Gastroesophageal sphincter (tissue), 4 donors: ENCODE measurements around the gene COL6A1. TPM values are rescaled to one million over a fixed set of nuclear protein-coding genes. Genes with fewer than 3 reads are reported as not detected.

Experiments
- ATAC-seq: fragments of 150-250 bp; one replicate; pipeline ENCODE4 v1.9.1; 2016; ENCODE audit warnings: mild to moderate bottlenecking, moderate library complexity
- H3K27ac ChIP-seq, 4 donors: fragments of 200-600 bp; sonication (generic) in 3 of 4; 1 replicate in 3 of 4; 2 replicates in 1 of 4; pipeline ENCODE4 v1.5.1; 2016 to 2019
- H3K27me3 ChIP-seq: fragments of 200-600 bp; sonication (generic); one replicate; pipeline ENCODE4 v1.5.1; 2019
- H3K36me3 ChIP-seq, 2 donors: fragments of 200-600 bp; sonication (generic); one replicate each; pipeline ENCODE4 v1.5.1; 2019; ENCODE audit warnings: control low read depth in 1 of 2
- H3K4me1 ChIP-seq, 3 donors: fragments of 200-600 bp; sonication (generic); 1 replicate in 2 of 3; 2 replicates in 1 of 3; pipeline ENCODE4 v1.5.1; 2016 to 2019; ENCODE audit warnings: control low read depth in 2 of 3
- H3K4me3 ChIP-seq, 2 donors: fragments of 200-600 bp; sonication (generic); one replicate each; pipeline ENCODE4 v1.5.1; 2019; ENCODE audit warnings: mild to moderate bottlenecking in 1 of 2, moderate library complexity in 1 of 2
- H3K9me3 ChIP-seq, 3 donors: fragments of 200-600 bp; sonication (generic); one replicate each; pipeline ENCODE4 v1.5.1; 2017 to 2019; ENCODE audit warnings: control low read depth in 2 of 3
- CTCF ChIP-seq, 4 experiments: fragments of 200-600 bp in 2 of 4; fragments of 450-650 bp in 2 of 4; sonication (generic) in 1 of 4; IDR thresholded peaks; one replicate each; pipeline ENCODE4 v1.5.1; 2017 to 2019; ENCODE audit warnings: antibody characterized with exemption in 4 of 4, mild to moderate bottlenecking in 2 of 4, moderate library complexity in 2 of 4
- EP300 ChIP-seq: sonication (generic); formaldehyde crosslinking; IDR thresholded peaks from one replicate; pipeline ENCODE4 v1.6.1; 2017; ENCODE audit warnings: antibody characterized with exemption, mild to moderate bottlenecking
- POLR2A ChIP-seq, 2 donors: fragments of 450-650 bp; IDR thresholded peaks; one replicate each; pipeline ENCODE4 v1.6.1; 2017; ENCODE audit warnings: antibody characterized with exemption in 2 of 2, mild to moderate bottlenecking in 2 of 2, moderate library complexity in 1 of 2
- POLR2AphosphoS5 ChIP-seq: sonication (generic); formaldehyde crosslinking; IDR thresholded peaks from one replicate; pipeline ENCODE4 v1.6.1; 2017; ENCODE audit warnings: antibody characterized with exemption
- WGBS, 2 donors: methylation state at CpG; one replicate each; pipeline ENCODE4 v1.1.5; 2018; ENCODE audit warnings: low coverage in 1 of 2; 5-methylcytosine and 5-hydroxymethylcytosine counted together
- total RNA-seq, 4 donors: library from RNA; depleted of rRNA; stranded (reverse); fragments of >200 nt; gene quantifications; one replicate each; pipeline ENCODE4 v1.1.0, GENCODE V29; 2016

The COL6A1 gene
- total RNA-seq, 4 donors from 2014 or later = 477 to 1,231 (median 878) TPM

GRCh38 chr21:45954261-45954660 is 27.3 kb upstream of the COL6A1 start:
- no peaks in the 10 kb centered on the region for H3K27me3 ChIP-seq
- no peaks in the 10 kb centered on the region for H3K36me3 ChIP-seq
- H3K27ac ChIP-seq = peak overlapping the region; percentile 66 to 86 (median 84)
- no peak overlapping the region for H3K4me3 ChIP-seq
- no peaks in the 10 kb centered on the region for H3K9me3 ChIP-seq
- ATAC-seq = no peak
- H3K4me1 ChIP-seq = peaks cover 0 to 80% (median 27%) of the 10 kb centered on the region in 3 donors
- WGBS, 2 donors = 17 to 31% methylated on average over 6 to 9 of the region's 12 CpGs
- TF ChIP-seq POLR2A (IDR thresholded peaks at IDR 0.05) (no peak), POLR2AphosphoS5 (no peak), EP300 (no peak), CTCF (IDR thresholded peaks at IDR 0.05) (peak in 3 of 4 experiments; percentile 33 to 38 (median 36))

GRCh38 chr21:45954921-45955320 is 26.6 kb upstream of the COL6A1 start:
- Histone ChIP-seq H3K27ac (peak overlapping the region in 2 of 4 donors; percentile 82 to 85), H3K4me1 (peaks cover 0 to 81% (median 30%) of the 10 kb centered on the region in 3 donors), H3K4me3 (no peak overlapping the region), H3K9me3 (no peaks in the 10 kb centered on the region), H3K36me3 (no peaks in the 10 kb centered on the region), H3K27me3 (no peaks in the 10 kb centered on the region)
- WGBS, 2 donors = 89 to 93% methylated on average over 3 to 6 of the region's 6 CpGs
- no peak for ATAC-seq
- TF ChIP-seq POLR2A (IDR thresholded peaks at IDR 0.05) (no peak), EP300 (no peak), POLR2AphosphoS5 (no peak), CTCF (IDR thresholded peaks at IDR 0.05) (no peak)

GRCh38 chr21:45957551-45957950 is 24.0 kb upstream of the COL6A1 start:
- Histone ChIP-seq H3K36me3 (no peaks in the 10 kb centered on the region), H3K4me1 (peaks cover 0 to 61% (median 19%) of the 10 kb centered on the region in 3 donors), H3K27me3 (no peaks in the 10 kb centered on the region), H3K4me3 (no peak overlapping the region), H3K27ac (peak overlapping the region in 3 of 4 donors; percentile 60 to 75 (median 67)), H3K9me3 (no peaks in the 10 kb centered on the region)
- TF ChIP-seq POLR2A (IDR thresholded peaks at IDR 0.05) (no peak), EP300 (no peak), CTCF (IDR thresholded peaks at IDR 0.05) (no peak), POLR2AphosphoS5 (no peak)
- ATAC-seq = no peak
- WGBS, 2 donors = 74 to 93% methylated on average over 2 to 3 of the region's 4 CpGs

- ATAC-seq = peak; percentile 83
- no peaks in the 10 kb centered on the region for H3K36me3 ChIP-seq
- H3K27ac ChIP-seq = peak overlapping the region in 3 of 4 donors; percentile 60 to 75 (median 67)
- TF ChIP-seq POLR2AphosphoS5 = peak; percentile 73
- no peak for TF ChIP-seq EP300
- TF ChIP-seq POLR2A (IDR thresholded peaks at IDR 0.05) = no peak
- TF ChIP-seq CTCF (IDR thresholded peaks at IDR 0.05) = no peak
- H3K4me3 ChIP-seq = no peak overlapping the region
- no peaks in the 10 kb centered on the region for H3K27me3 ChIP-seq
- H3K9me3 ChIP-seq = no peaks in the 10 kb centered on the region
- 25 to 58% methylated on average over 6 to 7 of the region's 7 CpGs for WGBS, 2 donors
- peaks cover 0 to 56% (median 19%) of the 10 kb centered on the region in 3 donors for H3K4me1 ChIP-seq
These were observed 23.5 kb upstream of the COL6A1 start for GRCh38 chr21:45957981-45958600.

- H3K27me3 ChIP-seq = no peaks in the 10 kb centered on the region
- H3K36me3 ChIP-seq = no peaks in the 10 kb centered on the region
- H3K4me3 ChIP-seq = no peak overlapping the region
- WGBS, 2 donors = 69 to 85% methylated on average over 4 to 5 of the region's 5 CpGs
- peak overlapping the region in 3 of 4 donors; percentile 60 to 75 (median 67) for H3K27ac ChIP-seq
- TF ChIP-seq CTCF (IDR thresholded peaks at IDR 0.05) = no peak
- no peak for TF ChIP-seq POLR2A (IDR thresholded peaks at IDR 0.05)
- peaks cover 0 to under 1% (median 0%) of the 10 kb centered on the region in 3 donors for H3K9me3 ChIP-seq
- peaks cover 0 to 45% (median 11%) of the 10 kb centered on the region in 3 donors for H3K4me1 ChIP-seq
- no peak for ATAC-seq
These were observed 22.4 kb upstream of the COL6A1 start for GRCh38 chr21:45959182-45959581.
